HUES48 (cell line): ENCODE data around the gene CCDC7.
"Not testable (repeated sequence)": the region's sequence is repeated elsewhere in the genome, so short reads cannot be mapped to it uniquely, and the experiment has no call there.

Experiments
- H3K27ac ChIP-seq: one replicate; pipeline ENCODE4 v1.7.0; 2013; ENCODE audit warnings: low read depth, low read length, inconsistent platforms
- H3K27me3 ChIP-seq: 2 replicates; pipeline ENCODE4 v1.6.1; 2013; ENCODE audit warnings: mild to moderate bottlenecking, low read length; ENCODE audit not compliant: control insufficient read depth, insufficient read depth
- H3K36me3 ChIP-seq: 2 replicates; pipeline ENCODE4 v1.6.1; 2013; ENCODE audit warnings: low read length; ENCODE audit not compliant: control insufficient read depth, insufficient read depth
- H3K4me1 ChIP-seq: 2 replicates; pipeline ENCODE4 v1.6.1; 2013; ENCODE audit warnings: mild to moderate bottlenecking, low read length; ENCODE audit not compliant: control insufficient read depth, insufficient read depth
- H3K4me3 ChIP-seq: 2 replicates; pipeline ENCODE4 v1.5.1; 2013; ENCODE audit warnings: mild to moderate bottlenecking, low read depth, low read length
- H3K9ac ChIP-seq: 2 replicates; pipeline ENCODE4 v1.6.1; 2013; ENCODE audit warnings: mild to moderate bottlenecking, low read depth, low read length, moderate library complexity
- H3K9me3 ChIP-seq: 2 replicates; pipeline ENCODE4 v1.6.1; 2013; ENCODE audit warnings: low read length; ENCODE audit not compliant: control insufficient read depth, insufficient read depth

The CCDC7 gene

DNA sequence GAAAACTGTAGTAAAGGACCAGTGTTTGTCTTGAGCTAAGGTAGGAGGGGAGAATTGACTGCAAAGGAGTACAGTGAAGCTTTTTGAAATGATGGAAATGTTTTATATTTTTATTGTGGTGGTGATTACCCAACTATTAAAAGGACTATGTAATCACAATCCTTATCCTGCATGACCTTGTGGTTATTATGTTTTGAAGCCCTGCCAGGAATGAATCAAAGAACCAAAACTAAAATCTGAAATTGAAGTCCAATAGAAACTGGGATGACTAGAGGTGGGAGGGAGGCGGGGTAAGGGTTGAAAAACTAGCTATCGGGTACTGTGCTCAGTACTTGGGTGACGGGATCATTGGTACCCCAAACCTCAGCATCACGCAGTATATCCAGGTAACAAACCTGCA is 8.2 kb downstream of the CCDC7 start:
- Histone ChIP-seq H3K9ac (no peak overlapping the region), H3K27ac (no peak overlapping the region), H3K36me3 (no peaks in the 10 kb centered on the region), H3K9me3 (no peaks in the 10 kb centered on the region), H3K27me3 (no peaks in the 10 kb centered on the region), H3K4me3 (no peak overlapping the region), H3K4me1 (no peaks in the 10 kb centered on the region)

DNA sequence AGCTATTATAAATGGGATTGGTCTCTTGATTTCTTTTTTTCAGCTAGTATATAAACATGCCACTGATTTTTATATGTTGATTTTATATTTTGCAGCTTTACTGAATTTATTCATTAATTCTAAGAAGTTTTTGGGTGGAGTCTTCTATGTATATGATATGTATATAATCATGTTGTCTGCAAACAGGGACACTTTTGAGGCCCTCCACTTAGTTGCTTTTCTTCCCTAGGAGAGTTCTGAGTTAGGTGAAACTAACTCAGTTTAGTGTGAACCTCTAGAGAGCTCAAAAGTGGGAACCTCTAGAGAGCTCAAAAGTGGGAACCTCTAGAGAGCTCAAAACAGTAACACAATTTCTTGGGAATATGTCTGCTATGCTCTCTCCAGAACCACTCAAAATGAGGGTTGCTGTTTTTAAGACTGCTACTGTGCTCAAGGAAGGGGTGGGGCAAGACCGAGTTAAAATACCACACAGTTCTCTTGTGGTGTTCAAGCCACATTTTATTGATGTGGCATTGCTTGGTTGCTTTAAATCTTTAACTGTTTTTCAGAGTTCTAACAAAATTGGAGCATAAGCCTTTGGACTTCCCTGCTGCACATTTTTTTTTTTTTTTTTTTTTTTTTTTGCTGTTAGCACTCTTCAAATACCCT is 13.2 kb downstream of the CCDC7 start:
- Histone ChIP-seq H3K4me1 (no peaks in the 10 kb centered on the region), H3K9me3 (no peaks in the 10 kb centered on the region), H3K27ac (no peak overlapping the region), H3K9ac (no peak overlapping the region), H3K27me3 (no peaks in the 10 kb centered on the region), H3K4me3 (no peak overlapping the region), H3K36me3 (no peaks in the 10 kb centered on the region)

DNA sequence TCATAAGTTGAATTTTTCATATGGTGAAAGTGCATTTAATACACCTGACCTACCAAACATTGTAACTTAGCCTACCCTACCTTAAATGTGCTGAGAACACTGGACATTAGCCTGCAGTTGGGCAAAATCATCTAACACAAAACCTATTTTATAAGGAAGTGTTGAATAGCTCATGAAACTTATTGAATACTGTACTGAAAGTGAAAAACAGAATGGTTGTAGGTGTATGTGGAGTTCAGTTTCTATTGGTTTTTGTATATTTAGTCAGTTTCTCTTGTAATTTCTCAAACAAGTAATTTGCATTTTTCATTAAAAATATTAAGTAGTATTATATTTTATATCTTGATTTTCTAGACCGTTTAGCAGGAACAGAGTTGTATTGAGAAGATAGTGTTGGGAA is 15.3 kb downstream of the CCDC7 start:
- no peaks in the 10 kb centered on the region for H3K9me3 ChIP-seq
- no peak overlapping the region for H3K4me3 ChIP-seq
- no peaks in the 10 kb centered on the region for H3K27me3 ChIP-seq
- no peaks in the 10 kb centered on the region for H3K4me1 ChIP-seq
- H3K9ac ChIP-seq = no peak overlapping the region
- no peak overlapping the region for H3K27ac ChIP-seq
- H3K36me3 ChIP-seq = no peaks in the 10 kb centered on the region

DNA sequence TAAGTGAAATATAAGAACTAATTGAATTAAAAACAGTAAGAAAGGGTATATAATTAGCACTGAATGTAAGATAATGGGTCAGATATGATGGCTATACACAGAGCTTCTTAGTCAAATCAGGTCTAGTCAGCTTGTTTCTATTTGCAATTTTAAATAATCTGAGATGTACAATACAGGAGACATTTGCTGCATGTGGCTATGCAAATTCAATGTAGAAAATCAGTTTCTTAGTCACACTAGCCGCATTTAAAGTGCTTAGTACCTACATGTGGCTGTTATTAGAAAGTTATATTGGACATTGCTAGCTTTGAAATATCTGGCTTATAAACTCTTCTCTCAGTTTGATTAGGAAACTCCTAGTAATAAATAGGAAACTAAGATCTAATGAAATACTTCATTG is 25.3 kb downstream of the CCDC7 start:
- no peaks in the 10 kb centered on the region for H3K36me3 ChIP-seq
- no peaks in the 10 kb centered on the region for H3K9me3 ChIP-seq

DNA sequence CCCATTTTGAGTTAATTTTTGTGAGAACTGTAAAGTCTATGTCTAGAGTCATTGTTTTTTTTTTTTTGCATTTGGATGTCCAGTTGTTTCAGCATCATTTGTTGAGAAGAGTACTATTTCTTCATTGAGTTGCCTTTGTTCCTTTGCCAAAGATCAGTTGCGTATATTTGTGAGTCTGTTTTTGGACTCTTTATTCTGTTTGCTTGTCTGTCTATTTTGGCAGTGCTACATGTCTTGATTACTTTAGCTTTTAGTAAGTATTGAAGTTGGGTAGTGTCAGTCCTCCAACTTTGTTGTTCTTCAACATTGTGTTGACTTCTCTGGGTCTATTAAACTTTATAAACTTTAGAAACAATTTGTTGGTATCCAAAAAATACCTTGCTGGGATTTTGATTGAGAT is 31.6 kb downstream of the CCDC7 start:
- Histone ChIP-seq H3K27me3 (no peaks in the 10 kb centered on the region), H3K27ac (no peak overlapping the region), H3K36me3 (no peaks in the 10 kb centered on the region), H3K4me1 (no peaks in the 10 kb centered on the region), H3K9ac (no peak overlapping the region), H3K9me3 (peaks cover 14% of the 10 kb centered on the region), H3K4me3 (no peak overlapping the region)

More for the DNA sequence above, 25.3 kb downstream of the CCDC7 start:
- Histone ChIP-seq H3K4me3 (no peak overlapping the region), H3K27ac (no peak overlapping the region), H3K27me3 (no peaks in the 10 kb centered on the region), H3K4me1 (no peaks in the 10 kb centered on the region), H3K9ac (no peak overlapping the region)

DNA sequence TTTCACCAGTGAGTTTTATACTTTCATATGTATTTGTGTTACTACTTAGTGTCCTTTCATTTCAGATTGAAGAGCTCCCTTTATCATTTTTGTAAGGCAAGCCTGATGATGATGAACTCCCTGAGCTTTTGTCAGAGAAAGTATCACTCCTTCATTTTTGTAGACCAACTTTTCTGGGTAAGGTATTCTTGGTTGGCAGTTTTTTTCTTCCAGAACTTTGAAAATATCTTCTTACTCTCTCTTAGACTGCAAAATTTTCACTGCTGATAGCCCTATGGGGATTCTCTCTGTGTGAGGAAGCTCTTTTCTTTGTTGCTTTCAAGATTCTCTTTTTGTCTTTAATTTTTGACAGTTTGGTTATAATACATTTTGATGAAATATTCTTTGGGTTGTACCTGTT is 35.7 kb downstream of the CCDC7 start:
- H3K9ac ChIP-seq = no peak overlapping the region
- H3K27me3 ChIP-seq = no peaks in the 10 kb centered on the region
- no peaks in the 10 kb centered on the region for H3K36me3 ChIP-seq
- H3K4me1 ChIP-seq = no peaks in the 10 kb centered on the region
- H3K9me3 ChIP-seq = peaks cover 14% of the 10 kb centered on the region
- H3K27ac ChIP-seq = no peak overlapping the region
- no peak overlapping the region for H3K4me3 ChIP-seq

DNA sequence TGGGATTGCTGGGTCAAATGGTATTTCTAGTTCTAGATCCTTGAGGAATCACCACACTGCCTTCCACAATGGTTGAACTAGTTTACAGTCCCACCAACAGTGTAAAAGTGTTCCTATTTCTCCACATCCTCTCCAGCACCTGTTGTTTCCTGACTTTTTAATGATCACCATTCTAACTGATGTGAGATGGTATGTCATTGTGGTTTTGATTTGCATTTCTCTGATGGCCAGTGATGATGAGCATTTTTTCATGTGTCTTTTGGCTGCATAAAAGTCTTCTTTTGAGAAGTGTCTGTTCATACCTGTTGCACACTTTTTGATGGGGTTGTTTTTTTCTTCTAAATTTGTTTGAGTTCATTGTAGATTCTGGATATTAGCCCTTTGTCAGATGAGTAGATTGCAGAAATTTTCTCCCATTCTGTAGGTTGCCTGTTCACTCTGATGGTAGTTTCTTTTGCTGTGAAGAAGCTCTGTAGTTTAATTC is 37.1 kb downstream of the CCDC7 start:
- H3K4me3 ChIP-seq, H3K9ac ChIP-seq, H3K27me3 ChIP-seq, H3K27ac ChIP-seq, H3K4me1 ChIP-seq, H3K36me3 ChIP-seq: not testable (repeated sequence)
- peaks cover 14% of the 10 kb centered on the region for H3K9me3 ChIP-seq

DNA sequence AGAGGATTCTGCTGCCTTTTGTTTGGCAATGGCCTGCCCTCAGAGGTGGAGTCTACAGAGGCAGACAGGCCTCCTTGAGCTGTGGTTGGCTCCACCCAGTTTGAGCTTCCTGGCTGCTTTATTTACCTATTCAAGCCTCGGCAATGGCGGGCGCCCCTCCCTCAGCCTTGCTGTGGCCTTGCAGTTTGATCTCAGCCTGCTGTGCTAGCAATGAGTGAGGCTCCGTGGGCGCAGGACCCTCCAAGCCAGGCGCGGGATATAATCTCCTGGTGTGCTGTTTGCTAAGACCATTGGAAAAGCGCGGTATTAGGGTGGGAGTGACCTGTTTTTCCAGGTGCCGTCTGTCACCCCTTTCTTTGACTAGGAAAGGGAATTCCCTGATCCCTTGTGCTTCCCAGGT is 42.1 kb downstream of the CCDC7 start:
- H3K4me3 ChIP-seq, H3K4me1 ChIP-seq, H3K27me3 ChIP-seq, H3K9ac ChIP-seq, H3K27ac ChIP-seq, H3K36me3 ChIP-seq: not testable (repeated sequence)
- peaks cover 19% of the 10 kb centered on the region for H3K9me3 ChIP-seq

DNA sequence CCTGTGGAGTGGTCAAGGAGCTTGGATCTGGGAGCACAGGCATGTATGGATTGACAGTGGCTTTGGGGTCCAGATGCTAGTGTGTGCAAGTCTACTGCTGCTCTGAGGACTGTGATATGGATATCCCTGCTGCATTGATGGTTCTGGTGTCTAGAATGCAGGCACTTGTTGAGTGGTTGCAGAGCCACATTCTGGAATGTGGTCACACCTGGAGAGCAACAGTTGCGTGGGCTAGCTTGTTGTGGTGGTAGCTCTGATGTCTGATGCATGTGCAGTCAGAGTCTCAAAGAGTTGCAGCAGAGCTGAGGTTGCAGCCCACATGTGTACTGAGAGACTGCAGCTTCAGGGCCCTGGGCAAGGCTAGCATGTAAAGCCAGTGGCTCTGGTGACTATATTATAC is 43.2 kb downstream of the CCDC7 start:
- H3K27ac ChIP-seq = no peak overlapping the region
- H3K27me3 ChIP-seq = no peaks in the 10 kb centered on the region
- no peaks in the 10 kb centered on the region for H3K4me1 ChIP-seq
- no peak overlapping the region for H3K4me3 ChIP-seq
- no peaks in the 10 kb centered on the region for H3K36me3 ChIP-seq
- H3K9me3 ChIP-seq = peaks cover 19% of the 10 kb centered on the region
- H3K9ac ChIP-seq = no peak overlapping the region

DNA sequence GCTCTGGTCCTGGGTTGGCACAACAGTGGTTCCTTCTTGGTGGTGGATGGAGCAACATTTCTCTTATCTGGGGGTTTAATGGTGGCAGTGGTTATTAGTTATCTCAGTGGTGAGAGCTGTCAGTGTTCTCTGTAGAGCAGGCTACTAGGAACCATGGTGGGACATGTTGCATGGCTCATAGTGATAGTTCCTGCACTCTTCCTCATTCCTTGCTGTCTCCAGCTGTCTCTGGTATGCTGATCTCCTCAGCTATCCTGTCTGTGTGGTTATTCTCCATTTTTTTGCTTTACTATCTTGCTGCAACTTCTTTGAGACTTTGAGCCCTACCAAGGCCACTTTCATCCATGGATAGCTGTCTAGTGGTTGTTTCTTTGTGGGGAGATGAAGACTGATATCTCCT is 44.0 kb downstream of the CCDC7 start:
- no peaks in the 10 kb centered on the region for H3K27me3 ChIP-seq
- H3K4me3 ChIP-seq = no peak overlapping the region
- H3K9ac ChIP-seq = no peak overlapping the region
- no peaks in the 10 kb centered on the region for H3K36me3 ChIP-seq
- no peaks in the 10 kb centered on the region for H3K4me1 ChIP-seq
- H3K9me3 ChIP-seq = peaks cover 19% of the 10 kb centered on the region
- H3K27ac ChIP-seq = no peak overlapping the region

DNA sequence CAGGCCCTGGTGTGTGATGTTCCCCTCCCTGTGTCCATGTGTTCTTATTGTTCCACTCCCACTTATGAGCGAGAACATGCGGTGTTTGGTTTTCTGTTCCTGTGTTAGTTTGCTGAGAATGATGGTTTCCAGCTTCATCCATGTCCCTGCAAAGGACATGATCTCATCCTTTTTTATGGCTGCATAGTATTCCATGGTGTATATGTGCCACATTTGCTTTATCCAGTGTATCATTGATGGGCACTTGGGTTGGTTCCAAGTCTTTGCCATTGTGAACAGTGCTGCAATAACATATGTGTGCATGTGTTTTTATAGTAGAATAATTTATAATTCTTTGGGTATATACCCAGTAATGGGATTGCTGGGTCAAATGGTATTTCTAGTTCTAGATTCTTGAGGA is 48.6 kb downstream of the CCDC7 start:
- H3K4me3 ChIP-seq, H3K36me3 ChIP-seq, H3K27ac ChIP-seq, H3K9ac ChIP-seq, H3K9me3 ChIP-seq, H3K27me3 ChIP-seq, H3K4me1 ChIP-seq: not testable (repeated sequence)

DNA sequence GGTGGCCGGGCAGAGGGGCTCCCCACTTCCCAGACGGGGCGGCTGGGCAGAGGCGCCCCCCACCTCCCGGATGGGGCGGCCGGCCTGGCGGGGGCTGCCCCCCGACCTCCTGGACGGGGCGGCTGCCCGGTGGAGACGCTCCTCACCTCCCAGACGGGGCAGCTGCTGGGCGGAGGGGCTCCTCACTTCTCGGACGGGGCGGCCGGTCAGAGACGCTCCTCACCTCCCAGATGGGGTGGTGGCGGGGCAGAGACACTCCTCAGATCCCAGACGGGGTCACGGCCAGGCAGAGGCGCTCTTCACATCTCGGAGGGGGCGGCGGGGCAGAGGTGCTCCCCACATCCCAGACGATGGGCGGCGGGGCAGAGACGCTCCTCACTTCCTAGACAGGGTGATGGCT is 54.2 kb downstream of the CCDC7 start:
- H3K27ac ChIP-seq, H3K36me3 ChIP-seq, H3K4me1 ChIP-seq, H3K9ac ChIP-seq, H3K27me3 ChIP-seq, H3K4me3 ChIP-seq: not testable (repeated sequence)
- H3K9me3 ChIP-seq = peaks cover 26% of the 10 kb centered on the region
